Measurements from ENCODE around the gene PSMD9.

Gene PSMD9

DNA sequence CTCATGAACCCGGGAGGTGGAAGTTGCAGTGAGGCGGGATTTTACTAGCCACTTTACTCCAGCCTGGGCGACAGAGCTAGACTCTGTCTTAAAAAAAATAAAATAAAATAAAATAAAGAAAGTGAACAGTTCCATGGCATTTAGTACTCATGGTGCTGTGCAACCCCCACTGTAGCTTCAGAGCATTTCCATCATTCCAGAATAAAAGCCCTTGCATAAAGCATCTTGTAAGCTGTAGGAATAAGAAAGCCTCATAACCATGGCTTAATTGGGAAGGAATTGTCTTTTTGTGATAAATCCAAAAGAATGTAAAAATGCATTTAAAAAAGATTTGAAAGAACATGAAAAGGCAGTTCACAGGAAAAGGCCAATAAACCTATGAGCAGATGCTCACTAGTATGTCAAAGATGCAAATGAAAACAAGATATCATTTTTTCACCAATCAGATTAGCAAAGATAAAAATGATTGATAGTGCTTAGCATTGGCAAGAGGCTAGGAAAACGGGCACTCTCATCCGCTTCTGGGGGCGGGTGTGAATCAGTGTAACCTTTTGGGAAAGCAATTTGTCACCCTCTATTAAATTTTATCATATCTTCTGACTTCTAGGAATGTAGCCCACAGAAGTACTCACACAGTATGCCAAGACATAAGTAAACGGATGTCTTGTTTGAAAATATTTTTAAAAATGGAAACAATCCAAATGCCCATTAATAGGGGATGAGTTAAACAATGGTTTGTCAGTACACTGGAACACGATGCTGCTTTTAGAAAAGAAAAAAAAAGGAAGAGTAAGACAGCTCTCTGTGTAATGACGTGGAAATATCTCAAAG is 76.4 kb downstream of the PSMD9 start:
- TF ChIP-seq ISL1 (CRISPR knock-in tag; IDR thresholded peaks at IDR 0.05) (peak; percentile 100), PPARA (CRISPR knock-in tag; IDR thresholded peaks at IDR 0.05; ENCODE audit: borderline replicate concordance) (no peak), BACH2 (CRISPR knock-in tag; IDR thresholded peaks at IDR 0.05; ENCODE audit: borderline replicate concordance) (no peak), ZC3H10 (CRISPR knock-in tag; IDR thresholded peaks at IDR 0.05) (peak; percentile 49; the same call in 1 of the 2 replicates), CSDC2 (CRISPR knock-in tag; IDR thresholded peaks at IDR 0.05) (peak; percentile 59; the same call in 1 of the 2 replicates), ZNF8 (CRISPR knock-in tag; IDR thresholded peaks at IDR 0.05) (peak; percentile 41; the same call in 1 of the 2 replicates), TCF4 (CRISPR knock-in tag; IDR thresholded peaks at IDR 0.05; ENCODE audit: borderline replicate concordance) (peak; percentile 60; the same call in 1 of the 2 replicates), ZFP30 (CRISPR knock-in tag; IDR thresholded peaks at IDR 0.05) (no peak), ZNF565 (CRISPR knock-in tag; conservative IDR thresholded peaks at IDR 0.05; ENCODE audit: low read depth) (no peak), ESRRG (CRISPR knock-in tag; IDR thresholded peaks at IDR 0.05) (peak; percentile 95), ARNTL (CRISPR knock-in tag; IDR thresholded peaks at IDR 0.05; ENCODE audit: borderline replicate concordance, low read depth) (no peak), SNAI2 (CRISPR knock-in tag; IDR thresholded peaks at IDR 0.05) (no peak), TOX (CRISPR knock-in tag; IDR thresholded peaks at IDR 0.05; ENCODE audit: borderline replicate concordance) (peak; percentile 76; the same call in 1 of the 2 replicates), OSR1 (CRISPR knock-in tag; IDR thresholded peaks at IDR 0.05) (no peak), GLIS3 (CRISPR knock-in tag; IDR thresholded peaks at IDR 0.05) (peak; percentile 96), RARB (CRISPR knock-in tag; IDR thresholded peaks at IDR 0.05) (peak; percentile 56; the same call in 1 of the 2 replicates), ZNF70 (CRISPR knock-in tag; IDR thresholded peaks at IDR 0.05) (no peak), ZFP3 (CRISPR knock-in tag; IDR thresholded peaks at IDR 0.05) (peak; percentile 75)
- TF ChIP-seq, protein P1, sequence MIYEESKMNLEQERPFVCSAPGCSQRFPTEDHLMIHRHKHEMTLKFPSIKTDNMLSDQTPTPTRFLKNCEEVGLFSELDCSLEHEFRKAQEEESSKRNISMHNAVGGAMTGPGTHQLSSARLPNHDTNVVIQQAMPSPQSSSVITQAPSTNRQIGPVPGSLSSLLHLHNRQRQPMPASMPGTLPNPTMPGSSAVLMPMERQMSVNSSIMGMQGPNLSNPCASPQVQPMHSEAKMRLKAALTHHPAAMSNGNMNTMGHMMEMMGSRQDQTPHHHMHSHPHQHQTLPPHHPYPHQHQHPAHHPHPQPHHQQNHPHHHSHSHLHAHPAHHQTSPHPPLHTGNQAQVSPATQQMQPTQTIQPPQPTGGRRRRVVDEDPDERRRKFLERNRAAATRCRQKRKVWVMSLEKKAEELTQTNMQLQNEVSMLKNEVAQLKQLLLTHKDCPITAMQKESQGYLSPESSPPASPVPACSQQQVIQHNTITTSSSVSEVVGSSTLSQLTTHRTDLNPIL (CRISPR knock-in tag; IDR thresholded peaks at IDR 0.05; ENCODE audit: low read depth), result peak; percentile 98
- TF ChIP-seq, protein P2, sequence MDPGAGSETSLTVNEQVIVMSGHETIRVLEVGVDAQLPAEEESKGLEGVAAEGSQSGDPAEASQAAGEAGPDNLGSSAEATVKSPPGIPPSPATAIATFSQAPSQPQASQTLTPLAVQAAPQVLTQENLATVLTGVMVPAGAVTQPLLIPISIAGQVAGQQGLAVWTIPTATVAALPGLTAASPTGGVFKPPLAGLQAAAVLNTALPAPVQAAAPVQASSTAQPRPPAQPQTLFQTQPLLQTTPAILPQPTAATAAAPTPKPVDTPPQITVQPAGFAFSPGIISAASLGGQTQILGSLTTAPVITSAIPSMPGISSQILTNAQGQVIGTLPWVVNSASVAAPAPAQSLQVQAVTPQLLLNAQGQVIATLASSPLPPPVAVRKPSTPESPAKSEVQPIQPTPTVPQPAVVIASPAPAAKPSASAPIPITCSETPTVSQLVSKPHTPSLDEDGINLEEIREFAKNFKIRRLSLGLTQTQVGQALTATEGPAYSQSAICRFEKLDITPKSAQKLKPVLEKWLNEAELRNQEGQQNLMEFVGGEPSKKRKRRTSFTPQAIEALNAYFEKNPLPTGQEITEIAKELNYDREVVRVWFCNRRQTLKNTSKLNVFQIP (CRISPR knock-in tag; IDR thresholded peaks at IDR 0.05; ENCODE audit: borderline replicate concordance, low read depth), result peak; percentile 94
- TF ChIP-seq, protein P3, sequence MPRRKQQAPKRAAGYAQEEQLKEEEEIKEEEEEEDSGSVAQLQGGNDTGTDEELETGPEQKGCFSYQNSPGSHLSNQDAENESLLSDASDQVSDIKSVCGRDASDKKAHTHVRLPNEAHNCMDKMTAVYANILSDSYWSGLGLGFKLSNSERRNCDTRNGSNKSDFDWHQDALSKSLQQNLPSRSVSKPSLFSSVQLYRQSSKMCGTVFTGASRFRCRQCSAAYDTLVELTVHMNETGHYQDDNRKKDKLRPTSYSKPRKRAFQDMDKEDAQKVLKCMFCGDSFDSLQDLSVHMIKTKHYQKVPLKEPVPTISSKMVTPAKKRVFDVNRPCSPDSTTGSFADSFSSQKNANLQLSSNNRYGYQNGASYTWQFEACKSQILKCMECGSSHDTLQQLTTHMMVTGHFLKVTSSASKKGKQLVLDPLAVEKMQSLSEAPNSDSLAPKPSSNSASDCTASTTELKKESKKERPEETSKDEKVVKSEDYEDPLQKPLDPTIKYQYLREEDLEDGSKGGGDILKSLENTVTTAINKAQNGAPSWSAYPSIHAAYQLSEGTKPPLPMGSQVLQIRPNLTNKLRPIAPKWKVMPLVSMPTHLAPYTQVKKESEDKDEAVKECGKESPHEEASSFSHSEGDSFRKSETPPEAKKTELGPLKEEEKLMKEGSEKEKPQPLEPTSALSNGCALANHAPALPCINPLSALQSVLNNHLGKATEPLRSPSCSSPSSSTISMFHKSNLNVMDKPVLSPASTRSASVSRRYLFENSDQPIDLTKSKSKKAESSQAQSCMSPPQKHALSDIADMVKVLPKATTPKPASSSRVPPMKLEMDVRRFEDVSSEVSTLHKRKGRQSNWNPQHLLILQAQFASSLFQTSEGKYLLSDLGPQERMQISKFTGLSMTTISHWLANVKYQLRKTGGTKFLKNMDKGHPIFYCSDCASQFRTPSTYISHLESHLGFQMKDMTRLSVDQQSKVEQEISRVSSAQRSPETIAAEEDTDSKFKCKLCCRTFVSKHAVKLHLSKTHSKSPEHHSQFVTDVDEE (CRISPR knock-in tag; IDR thresholded peaks at IDR 0.05), result 0 out of 2 replicates have a peak, but pooled peaks have one; percentile 24
- TF ChIP-seq, protein P4, sequence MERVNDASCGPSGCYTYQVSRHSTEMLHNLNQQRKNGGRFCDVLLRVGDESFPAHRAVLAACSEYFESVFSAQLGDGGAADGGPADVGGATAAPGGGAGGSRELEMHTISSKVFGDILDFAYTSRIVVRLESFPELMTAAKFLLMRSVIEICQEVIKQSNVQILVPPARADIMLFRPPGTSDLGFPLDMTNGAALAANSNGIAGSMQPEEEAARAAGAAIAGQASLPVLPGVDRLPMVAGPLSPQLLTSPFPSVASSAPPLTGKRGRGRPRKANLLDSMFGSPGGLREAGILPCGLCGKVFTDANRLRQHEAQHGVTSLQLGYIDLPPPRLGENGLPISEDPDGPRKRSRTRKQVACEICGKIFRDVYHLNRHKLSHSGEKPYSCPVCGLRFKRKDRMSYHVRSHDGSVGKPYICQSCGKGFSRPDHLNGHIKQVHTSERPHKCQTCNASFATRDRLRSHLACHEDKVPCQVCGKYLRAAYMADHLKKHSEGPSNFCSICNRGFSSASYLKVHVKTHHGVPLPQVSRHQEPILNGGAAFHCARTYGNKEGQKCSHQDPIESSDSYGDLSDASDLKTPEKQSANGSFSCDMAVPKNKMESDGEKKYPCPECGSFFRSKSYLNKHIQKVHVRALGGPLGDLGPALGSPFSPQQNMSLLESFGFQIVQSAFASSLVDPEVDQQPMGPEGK (CRISPR knock-in tag; IDR thresholded peaks at IDR 0.05; ENCODE audit: borderline replicate concordance), result peak; percentile 95
- TF ChIP-seq, protein P5, sequence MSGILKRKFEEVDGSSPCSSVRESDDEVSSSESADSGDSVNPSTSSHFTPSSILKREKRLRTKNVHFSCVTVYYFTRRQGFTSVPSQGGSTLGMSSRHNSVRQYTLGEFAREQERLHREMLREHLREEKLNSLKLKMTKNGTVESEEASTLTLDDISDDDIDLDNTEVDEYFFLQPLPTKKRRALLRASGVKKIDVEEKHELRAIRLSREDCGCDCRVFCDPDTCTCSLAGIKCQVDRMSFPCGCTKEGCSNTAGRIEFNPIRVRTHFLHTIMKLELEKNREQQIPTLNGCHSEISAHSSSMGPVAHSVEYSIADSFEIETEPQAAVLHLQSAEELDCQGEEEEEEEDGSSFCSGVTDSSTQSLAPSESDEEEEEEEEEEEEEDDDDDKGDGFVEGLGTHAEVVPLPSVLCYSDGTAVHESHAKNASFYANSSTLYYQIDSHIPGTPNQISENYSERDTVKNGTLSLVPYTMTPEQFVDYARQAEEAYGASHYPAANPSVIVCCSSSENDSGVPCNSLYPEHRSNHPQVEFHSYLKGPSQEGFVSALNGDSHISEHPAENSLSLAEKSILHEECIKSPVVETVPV (CRISPR knock-in tag; IDR thresholded peaks at IDR 0.05), result peak; percentile 90
- peak; percentile 86 for ATAC-seq

DNA sequence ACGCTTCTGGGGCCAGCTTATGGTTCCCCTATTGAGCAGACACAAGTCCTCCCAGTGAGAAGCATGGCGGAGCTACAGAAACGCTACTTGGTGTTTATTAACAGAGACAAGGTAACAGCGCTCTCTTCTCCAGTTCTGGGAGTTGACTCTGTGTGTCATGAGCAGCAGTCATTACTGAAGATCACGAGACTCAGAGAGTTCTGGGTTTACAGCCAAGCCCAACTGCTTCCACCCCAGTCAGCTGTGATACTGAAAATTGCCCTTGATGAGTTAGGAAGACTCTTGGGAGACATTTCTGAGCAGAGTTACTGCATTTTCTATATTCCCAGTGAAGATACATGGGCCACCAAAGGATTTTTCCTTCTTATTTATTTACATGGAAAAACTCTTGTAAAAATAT is 78.4 kb downstream of the PSMD9 start:
- no peak for TF ChIP-seq PPARA (CRISPR knock-in tag; IDR thresholded peaks at IDR 0.05; ENCODE audit: borderline replicate concordance)
- TF ChIP-seq, protein P4 (CRISPR knock-in tag; IDR thresholded peaks at IDR 0.05; ENCODE audit: borderline replicate concordance), result no peak
- TF ChIP-seq GLIS3 (CRISPR knock-in tag; IDR thresholded peaks at IDR 0.05), result no peak
- TF ChIP-seq ISL1 (CRISPR knock-in tag; IDR thresholded peaks at IDR 0.05), result no peak

More for the DNA sequence above, 78.4 kb downstream of the PSMD9 start:
- no peak for ATAC-seq
